GM23248 (cell line): Measurements from ENCODE around the gene DNPH1. TPM values are rescaled to one million over a fixed set of nuclear protein-coding genes. Genes with fewer than 3 reads are reported as not detected.

ENCODE experiments used
- DNase-seq: peaks from one replicate; pipeline ENCODE4 v3.0.0-alpha.2; 2015
- H2AFZ ChIP-seq: fragments of 200-600 bp; sonication (generic); 2 replicates; pipeline ENCODE4 v1.6.1; 2016; ENCODE audit warnings: antibody characterized with exemption
- H3F3A ChIP-seq: fragments of 200-600 bp; sonication (generic); 2 replicates; pipeline ENCODE4 v1.6.1; 2016; ENCODE audit warnings: mild to moderate bottlenecking, antibody characterized with exemption, mixed run types; ENCODE audit not compliant: insufficient read depth
- H3K27ac ChIP-seq: fragments of 200-600 bp; sonication (generic); 2 replicates; pipeline ENCODE4 v1.5.1; 2016; ENCODE audit warnings: mild to moderate bottlenecking
- H3K27me3 ChIP-seq: fragments of 200-600 bp; sonication (generic); replicated peaks from 2 replicates; pipeline ENCODE4 v1.6.1; 2016; ENCODE audit warnings: mild to moderate bottlenecking; ENCODE audit not compliant: insufficient read depth
- H3K36me3 ChIP-seq: fragments of 200-600 bp; sonication (generic); 2 replicates; pipeline ENCODE4 v1.6.1; 2016; ENCODE audit warnings: low read depth, mild to moderate bottlenecking
- H3K4me1 ChIP-seq: fragments of 200-600 bp; sonication (generic); 2 replicates; pipeline ENCODE4 v1.6.1; 2016; ENCODE audit warnings: mild to moderate bottlenecking; ENCODE audit not compliant: insufficient read depth
- H3K4me2 ChIP-seq: fragments of 200-600 bp; sonication (generic); one replicate; pipeline ENCODE4 v1.6.1; 2016; ENCODE audit warnings: mild to moderate bottlenecking; ENCODE audit not compliant: unreplicated experiment
- H3K4me3 ChIP-seq: fragments of 200-600 bp; sonication (generic); 2 replicates; pipeline ENCODE4 v1.5.1; 2016; ENCODE audit warnings: mild to moderate bottlenecking
- H3K79me2 ChIP-seq: fragments of 200-600 bp; sonication (generic); 2 replicates; pipeline ENCODE4 v1.6.1; 2016; ENCODE audit warnings: mild to moderate bottlenecking; ENCODE audit not compliant: insufficient read depth
- H3K9ac ChIP-seq: fragments of 200-600 bp; sonication (generic); 2 replicates; pipeline ENCODE4 v1.6.1; 2016; ENCODE audit warnings: mild to moderate bottlenecking
- H3K9me2 ChIP-seq: fragments of 200-600 bp; sonication (generic); 2 replicates; pipeline ENCODE4 v1.6.1; 2016; ENCODE audit warnings: mixed run types, mild to moderate bottlenecking, moderate library complexity; ENCODE audit not compliant: insufficient read depth
- H3K9me3 ChIP-seq: fragments of 200-600 bp; sonication (generic); one replicate; pipeline ENCODE4 v1.6.1; 2017; ENCODE audit warnings: low read depth
- H4K20me1 ChIP-seq: fragments of 200-600 bp; sonication (generic); 2 replicates; pipeline ENCODE4 v1.6.0; 2016; ENCODE audit not compliant: insufficient read depth
- EZH2 ChIP-seq: fragments of 200-600 bp; sonication (generic); IDR thresholded peaks from 2 replicates; pipeline ENCODE4 v1.6.1; 2018; ENCODE audit warnings: antibody characterized with exemption, mild to moderate bottlenecking; ENCODE audit not compliant: insufficient read depth, poor library complexity, severe bottlenecking
- EZH2phosphoT487 ChIP-seq: fragments of 200-600 bp; sonication (generic); IDR thresholded peaks from 2 replicates; pipeline ENCODE4 v1.6.1; 2018; ENCODE audit warnings: antibody characterized with exemption, moderate library complexity, mild to moderate bottlenecking, low read depth; ENCODE audit not compliant: insufficient read depth
- WGBS, 2 experiments: methylation state at CpG; one replicate each; pipeline ENCODE4 v1.1.6; 2015 to 2017; ENCODE audit warnings: low lambda C conversion rate in 2 of 2, low coverage in 1 of 2; ENCODE audit errors: missing lambda C conversion rate in 2 of 2; 5-methylcytosine and 5-hydroxymethylcytosine counted together
- in situ Hi-C: fragments of 300-500 bp; cut with MboI; formaldehyde crosslinking; loops from 2 replicates; pipeline ENCODE4 v1.15.0; 2020
- polyA plus RNA-seq: library from polyadenylated mRNA; unstranded; fragments of >200 nt; fragmentation: Nextera tagmentation; extraction: Ambion mirVana; gene quantifications from 2 replicates; pipeline ENCODE4 v1.2.1, GENCODE V29; 2016
- total RNA-seq: library from RNA; depleted of rRNA; stranded (reverse); fragments of >200 nt; shearing (Covaris generic); gene quantifications from 2 replicates; pipeline ENCODE4 v1.2.3, GENCODE V29; 2014

Gene DNPH1
- total and polyA plus RNA-seq, 2 experiments from 2014 or later = 93.6 to 94.8 TPM

DNA sequence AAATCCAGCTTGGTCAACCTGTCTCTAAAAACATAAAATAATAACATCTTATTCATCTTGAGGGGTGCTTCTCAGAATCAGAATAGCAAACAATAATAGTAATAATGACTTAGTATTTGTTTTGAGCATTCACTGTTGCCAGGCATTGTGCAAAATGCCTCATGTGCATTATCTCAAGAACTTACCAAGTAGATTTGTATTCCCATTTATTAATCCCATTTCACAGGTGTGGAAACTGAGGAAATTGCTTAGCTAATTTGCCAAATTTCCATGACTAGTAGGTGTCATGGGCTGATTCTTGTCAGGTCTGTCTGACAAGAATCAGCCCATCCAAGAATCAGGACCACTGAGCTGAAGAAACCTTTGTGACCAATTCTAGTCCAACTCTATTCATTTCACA, 19.5 kb upstream of the DNPH1 start:
- H3K27me3 ChIP-seq = peaks cover 62% of the 10 kb centered on the region
- H3K79me2 ChIP-seq = no peaks in the 10 kb centered on the region
- no peaks in the 10 kb centered on the region for H3F3A ChIP-seq
- in situ Hi-C loops = no loop called here
- H2AFZ ChIP-seq = no peak overlapping the region
- H3K9ac ChIP-seq = no peak overlapping the region
- no peak overlapping the region for H3K27ac ChIP-seq
- no peaks in the 10 kb centered on the region for H3K4me1 ChIP-seq
- no peaks in the 10 kb centered on the region for H4K20me1 ChIP-seq
- no peaks in the 10 kb centered on the region for H3K9me2 ChIP-seq
- no peak for TF ChIP-seq EZH2
- no peak for TF ChIP-seq EZH2phosphoT487
- H3K9me3 ChIP-seq = no peaks in the 10 kb centered on the region
- H3K36me3 ChIP-seq = no peaks in the 10 kb centered on the region
- no peak for DNase-seq
- no peak overlapping the region for H3K4me2 ChIP-seq
- H3K4me3 ChIP-seq = no peak overlapping the region

DNA sequence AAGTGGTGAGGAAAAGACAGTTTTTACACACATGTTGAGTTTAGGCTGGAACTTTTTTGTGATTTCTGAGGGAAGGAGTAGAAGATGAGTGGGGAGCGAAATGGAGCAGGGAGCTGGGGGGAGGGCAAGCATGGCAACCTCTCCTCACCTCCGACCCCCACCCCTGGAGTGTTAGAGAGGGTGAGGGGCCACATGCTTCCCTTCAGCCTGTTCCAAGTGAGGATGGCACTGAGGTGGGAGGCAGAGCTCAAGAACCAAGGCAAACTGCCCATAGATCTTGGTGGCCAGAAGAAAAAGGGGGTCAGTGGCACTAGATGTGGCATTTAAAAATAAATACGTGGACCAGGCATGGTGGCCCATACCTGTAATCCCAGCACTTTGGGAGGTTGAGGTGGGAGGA, 18.8 kb upstream of the DNPH1 start:
- Histone ChIP-seq H3K79me2 (no peaks in the 10 kb centered on the region), H3K9me3 (no peaks in the 10 kb centered on the region), H2AFZ (no peak overlapping the region), H3K9me2 (no peaks in the 10 kb centered on the region), H3K4me3 (no peak overlapping the region), H3K36me3 (no peaks in the 10 kb centered on the region), H3K4me1 (no peaks in the 10 kb centered on the region), H3K9ac (no peak overlapping the region), H4K20me1 (no peaks in the 10 kb centered on the region), H3K27me3 (peaks cover 65% of the 10 kb centered on the region), H3K4me2 (no peak overlapping the region), H3F3A (no peaks in the 10 kb centered on the region), H3K27ac (no peak overlapping the region)
- TF ChIP-seq EZH2 (no peak), EZH2phosphoT487 (no peak)
- in situ Hi-C loops = no loop called here
- WGBS, 2 experiments = 49 to 61% methylated on average over 3 of the region's 3 CpGs
- no peak for DNase-seq

DNA sequence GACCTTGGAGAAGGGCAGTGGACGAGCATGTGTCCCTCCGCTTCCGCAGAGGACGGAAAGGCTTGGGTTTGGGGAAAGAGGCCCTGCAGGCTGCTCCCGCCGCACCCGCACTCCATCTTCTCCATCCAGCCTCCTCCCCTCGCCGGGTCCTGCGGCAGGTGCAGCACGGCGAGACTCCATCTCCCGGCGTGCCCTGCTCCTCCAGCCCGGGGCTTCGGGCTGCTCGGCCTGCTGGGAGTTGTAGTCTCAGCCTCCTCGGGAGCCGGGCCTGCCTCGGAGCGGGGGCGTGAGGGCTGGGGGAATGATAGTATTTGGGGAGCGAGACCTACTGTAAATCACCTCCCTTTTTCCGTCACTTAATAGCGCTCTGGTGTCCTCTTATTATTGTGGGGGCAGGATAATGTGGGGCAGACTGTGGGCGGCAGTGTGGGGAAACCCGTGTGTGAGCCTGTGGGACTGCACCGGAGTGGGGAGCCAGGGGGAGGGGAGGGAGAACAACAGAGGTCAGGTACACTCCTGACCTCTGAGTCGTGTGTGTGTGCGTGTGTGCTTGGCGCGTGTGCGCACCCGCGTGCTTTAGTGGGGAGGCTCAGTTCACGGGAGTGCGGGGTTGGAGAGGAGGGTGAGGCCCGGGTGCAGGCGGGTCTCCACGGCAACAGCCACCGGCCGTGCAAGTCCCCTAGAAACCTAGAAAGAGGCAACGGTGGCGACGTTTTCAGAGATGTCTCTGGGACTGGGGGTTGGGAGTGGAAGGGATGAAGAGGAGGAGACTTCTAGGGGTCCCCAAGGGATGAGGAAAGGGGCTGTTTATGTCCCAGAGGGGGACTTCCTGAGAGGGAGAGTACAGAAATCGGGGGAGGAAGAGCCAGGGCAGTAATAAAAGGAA, 18.1 kb upstream of the DNPH1 start:
- H3K4me1 ChIP-seq = no peaks in the 10 kb centered on the region
- 2 to 4% methylated on average over 40 to 46 of the region's 46 CpGs for WGBS, 2 experiments
- DNase-seq = peak; percentile 67
- no peak overlapping the region for H3K27ac ChIP-seq
- no peaks in the 10 kb centered on the region for H3F3A ChIP-seq
- H3K4me3 ChIP-seq = peak overlapping the region; percentile 56
- peak overlapping the region; percentile 55; the same call in 1 of the 2 replicates for H2AFZ ChIP-seq
- H3K9me3 ChIP-seq = no peaks in the 10 kb centered on the region
- no peak for TF ChIP-seq EZH2
- TF ChIP-seq EZH2phosphoT487 = no peak
- H3K9ac ChIP-seq = no peak overlapping the region
- no peaks in the 10 kb centered on the region for H4K20me1 ChIP-seq
- in situ Hi-C loops = no loop called here
- H3K79me2 ChIP-seq = no peaks in the 10 kb centered on the region
- H3K36me3 ChIP-seq = no peaks in the 10 kb centered on the region
- peak overlapping the region; percentile 85 for H3K4me2 ChIP-seq
- H3K27me3 ChIP-seq = peaks cover 72% of the 10 kb centered on the region
- no peaks in the 10 kb centered on the region for H3K9me2 ChIP-seq

DNA sequence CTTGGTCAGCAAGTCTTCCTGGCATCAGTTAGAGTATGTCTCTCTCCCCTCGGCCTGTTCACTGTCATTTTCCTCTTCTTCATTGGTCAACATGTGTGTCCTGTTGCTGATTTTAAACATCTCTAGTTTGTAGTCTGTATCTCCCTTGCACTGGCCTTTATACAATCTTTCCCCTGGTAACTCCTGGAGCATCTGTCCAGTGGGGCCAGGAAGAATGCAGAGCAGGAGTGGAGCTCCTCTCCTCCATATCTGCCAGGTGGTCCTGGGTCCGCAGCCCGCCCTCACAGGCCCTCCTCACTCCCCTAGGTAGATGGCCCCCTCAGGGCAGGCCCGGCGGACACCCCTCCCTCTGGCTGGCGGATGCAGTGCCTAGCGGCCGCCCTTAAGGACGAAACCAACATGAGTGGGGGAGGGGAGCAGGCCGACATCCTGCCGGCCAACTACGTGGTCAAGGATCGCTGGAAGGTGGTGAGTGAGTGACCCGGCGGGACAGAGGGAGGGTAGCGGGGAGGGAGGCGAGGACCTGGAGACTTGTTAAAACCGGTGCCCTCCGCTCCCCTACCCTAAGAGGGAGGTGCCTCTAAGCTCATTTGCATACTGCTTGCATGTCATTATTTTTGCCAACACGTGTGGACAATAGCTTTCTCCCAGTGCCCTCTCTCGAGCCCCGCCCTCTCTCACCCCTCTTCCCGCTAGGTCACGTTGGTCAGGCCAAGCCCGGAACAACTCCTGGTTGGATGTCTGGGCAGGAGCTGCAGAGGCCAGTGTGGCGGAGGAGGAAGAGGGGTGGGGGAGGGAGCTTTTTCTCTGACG, 17.2 kb upstream of the DNPH1 start:
- no peaks in the 10 kb centered on the region for H4K20me1 ChIP-seq
- peak overlapping the region; percentile 85 for H3K4me2 ChIP-seq
- in situ Hi-C loops = no loop called here
- DNase-seq = no peak
- no peaks in the 10 kb centered on the region for H3F3A ChIP-seq
- TF ChIP-seq EZH2phosphoT487 (no peak), EZH2 (no peak)
- H3K4me1 ChIP-seq = no peaks in the 10 kb centered on the region
- H3K4me3 ChIP-seq = peak overlapping the region; percentile 56
- no peak overlapping the region for H3K9ac ChIP-seq
- no peaks in the 10 kb centered on the region for H3K36me3 ChIP-seq
- H3K9me2 ChIP-seq = no peaks in the 10 kb centered on the region
- H3K27me3 ChIP-seq = peaks cover 76% of the 10 kb centered on the region
- H3K27ac ChIP-seq = no peak overlapping the region
- H3K9me3 ChIP-seq = no peaks in the 10 kb centered on the region
- WGBS, 2 experiments = 21 to 26% methylated on average over 23 to 27 of the region's 27 CpGs
- peak overlapping the region; percentile 35; the same call in 1 of the 2 replicates for H2AFZ ChIP-seq
- H3K79me2 ChIP-seq = no peaks in the 10 kb centered on the region
